Mesothelial cell of epicardium (in vitro differentiated cells): ENCODE results near the gene MCRIP2. TPM values are rescaled to one million over a fixed set of nuclear protein-coding genes. Genes with fewer than 3 reads are reported as not detected.
A peak's percentile ranks its signal among the peaks of the same experiment; 100 is the strongest.

Experiments
- DNase-seq, 2 experiments: peaks; one replicate each; pipeline ENCODE4 v3.0.0; 2021; ENCODE audit warnings: low spot score in 2 of 2; ENCODE audit not compliant: unreplicated experiment in 2 of 2
- H3K27ac Mint-ChIP-seq: 2 replicates; pipeline ENCODE4 v1.8.0; 2021; ENCODE audit warnings: mixed read lengths
- H3K27me3 Mint-ChIP-seq: 2 replicates; pipeline ENCODE4 v1.8.0; 2021; ENCODE audit warnings: low read depth, mixed read lengths
- H3K36me3 Mint-ChIP-seq: 2 replicates; pipeline ENCODE4 v1.8.0; 2021; ENCODE audit warnings: mixed read lengths
- H3K4me1 Mint-ChIP-seq: 2 replicates; pipeline ENCODE4 v1.8.0; 2021; ENCODE audit warnings: mixed read lengths
- H3K4me3 Mint-ChIP-seq: 2 replicates; pipeline ENCODE4 v1.8.0; 2021; ENCODE audit warnings: mild to moderate bottlenecking, moderate library complexity, mixed read lengths
- H3K9me3 Mint-ChIP-seq: 2 replicates; pipeline ENCODE4 v1.8.0; 2021; ENCODE audit warnings: mixed read lengths
- CTCF ChIP-seq: fragments of 200-600 bp; sonication (generic); IDR thresholded peaks from one replicate; pipeline ENCODE4 v1.5.0; 2021; ENCODE audit warnings: antibody characterized with exemption; ENCODE audit not compliant: unreplicated experiment
- total RNA-seq: library from RNA; stranded (reverse); gene quantifications from 3 replicates; pipeline ENCODE4 v1.2.1, GENCODE V29; 2021

The MCRIP2 gene
- total RNA-seq, 1 donor from 2014 or later = 20.5 TPM

GRCh38 chr16:674968-675883, 33.6 kb downstream of the MCRIP2 start, which contains the start of gene RHBDL1:
TSS of gene RHBDL1 (plus strand) at chr16:675671. CDS start at chr16:675791, 120 bp downstream.
- Mint-ChIP-seq H3K4me1 (peaks cover 5% of the 10 kb centered on the region), H3K9me3 (no peaks in the 10 kb centered on the region), H3K27me3 (peaks cover 10% of the 10 kb centered on the region), H3K4me3 (peak within 1 kb of the TSS; percentile 56), H3K27ac (no peak within 1 kb of the TSS), H3K36me3 (no peaks in the 10 kb centered on the region)
- TF ChIP-seq CTCF = no peak
- no peak for DNase-seq

DNA sequence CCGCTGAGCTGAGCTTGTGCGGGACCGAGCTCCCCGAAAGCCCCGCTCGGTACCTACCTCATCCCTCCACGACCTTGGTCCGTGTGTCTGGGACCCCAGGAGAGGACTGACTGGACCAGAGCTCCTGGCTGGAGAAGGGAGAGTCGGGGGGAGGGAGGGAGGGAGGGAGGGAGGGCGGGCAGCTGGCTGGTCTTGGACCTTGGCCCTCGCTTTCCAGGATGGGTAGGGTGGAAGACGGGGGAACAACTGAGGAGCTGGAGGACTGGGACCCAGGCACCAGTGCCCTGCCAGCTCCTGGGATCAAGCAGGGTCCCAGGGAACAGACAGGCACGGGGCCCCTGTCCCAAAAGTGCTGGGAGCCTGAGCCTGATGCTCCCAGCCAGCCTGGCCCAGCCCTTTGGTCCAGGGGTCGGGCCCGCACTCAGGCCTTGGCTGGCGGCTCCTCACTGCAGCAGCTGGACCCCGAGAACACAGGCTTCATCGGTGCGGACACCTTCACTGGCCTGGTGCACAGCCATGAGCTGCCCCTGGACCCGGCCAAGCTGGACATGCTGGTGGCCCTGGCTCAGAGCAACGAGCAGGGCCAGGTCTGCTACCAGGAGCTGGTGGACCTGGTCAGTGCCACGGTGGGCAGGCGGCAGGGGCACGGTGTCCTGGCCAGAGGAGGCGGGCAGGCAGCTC, 34.4 kb downstream of the MCRIP2 start:
- Mint-ChIP-seq H3K36me3 (no peaks in the 10 kb centered on the region), H3K4me3 (no peak overlapping the region), H3K9me3 (no peaks in the 10 kb centered on the region), H3K27ac (no peak overlapping the region), H3K4me1 (peaks cover 7% of the 10 kb centered on the region), H3K27me3 (peaks cover 10% of the 10 kb centered on the region)
- no peak for TF ChIP-seq CTCF
- DNase-seq = no peak

- H3K4me1 Mint-ChIP-seq = peaks cover 12% of the 10 kb centered on the region
- peaks cover 10% of the 10 kb centered on the region for H3K27me3 Mint-ChIP-seq
- no peaks in the 10 kb centered on the region for H3K36me3 Mint-ChIP-seq
- no peak overlapping the region for H3K4me3 Mint-ChIP-seq
- DNase-seq = no peak
- H3K27ac Mint-ChIP-seq = no peak overlapping the region
- TF ChIP-seq CTCF = no peak
- no peaks in the 10 kb centered on the region for H3K9me3 Mint-ChIP-seq
Observed at GRCh38 chr16:676565-676902, 34.9 kb downstream of the MCRIP2 start.

GRCh38 chr16:676913-677312, 35.3 kb downstream of the MCRIP2 start:
- TF ChIP-seq CTCF = no peak
- Mint-ChIP-seq H3K27ac (no peak overlapping the region), H3K4me3 (no peak overlapping the region), H3K9me3 (no peaks in the 10 kb centered on the region), H3K36me3 (peaks cover 4% of the 10 kb centered on the region), H3K27me3 (peaks cover 10% of the 10 kb centered on the region), H3K4me1 (peaks cover 15% of the 10 kb centered on the region)
- no peak for DNase-seq

GRCh38 chr16:677316-678190, 35.9 kb downstream of the MCRIP2 start:
- no peaks in the 10 kb centered on the region for H3K9me3 Mint-ChIP-seq
- H3K27ac Mint-ChIP-seq = no peak overlapping the region
- H3K4me1 Mint-ChIP-seq = peaks cover 17% of the 10 kb centered on the region
- DNase-seq = no peak
- no peak for TF ChIP-seq CTCF
- peaks cover 8% of the 10 kb centered on the region for H3K36me3 Mint-ChIP-seq
- H3K4me3 Mint-ChIP-seq = no peak overlapping the region
- peaks cover 10% of the 10 kb centered on the region for H3K27me3 Mint-ChIP-seq
